ENCODE data around the gene RND3. TPM values are rescaled to one million over a fixed set of nuclear protein-coding genes. Genes with fewer than 3 reads are reported as not detected.

RND3 gene
- polyA plus RNA-seq, 2 of the 4 experiments (the other 2 are of a cell fraction), result 56.8 to 137 TPM

- ChIA-PET POLR2A (no interaction called here), CTCF (interaction anchor here (0.6 to 2.2 kb wide), 5 partner anchors 58 to 873 kb away, joined by 3 to 8 read pairs (median 3); no protein-coding TSS in a partner anchor)
- Histone ChIP-seq H3K4me3 (no peak overlapping the region), H3K4me2 (0 out of 3 replicates have a peak overlapping the region, but pooled peaks have one; percentile 0), H3K27ac (0 out of 6 replicates have a peak overlapping the region, but pooled peaks of 1 of the 2 experiments have one; percentile 4), H3K4me1 (peaks cover 78% of the 10 kb centered on the region), H3K9me3 (no peaks in the 10 kb centered on the region)
- no peak for DNase-seq (ENCODE audit: low read depth in 1 of 2, low spot score in 1 of 2)
- WGBS (ENCODE audit: missing lambda C conversion rate), result 80% methylated on average over 7 of the region's 7 CpGs
- ATAC-seq, result no peak
- FAIRE-seq, result no peak
- TF ChIP-seq RARB (CRISPR knock-in tag; IDR thresholded peaks at IDR 0.05) (peak; percentile 55; the same call in 1 of the 2 replicates), POLR2AphosphoS2 (conservative IDR thresholded peaks at IDR 0.05; ENCODE audit: low read length) (peak; percentile 92), FOXS1 (CRISPR knock-in tag; IDR thresholded peaks at IDR 0.05) (no peak), RAD21 (conservative IDR thresholded peaks at IDR 0.05 in 1 of 2, IDR thresholded peaks at IDR 0.05 in 1 of 2) (no peak), TP53 (CRISPR knock-in tag; IDR thresholded peaks at IDR 0.05) (peak; percentile 33; the same call in 1 of the 2 replicates), HOXA7 (CRISPR knock-in tag; IDR thresholded peaks at IDR 0.05) (peak; percentile 86; the same call in 1 of the 2 replicates), FOSB (CRISPR knock-in tag; IDR thresholded peaks at IDR 0.05) (peak; percentile 87)
Measured at GRCh38 chr2:150468350-150468960, 19.0 kb downstream of the RND3 start.

- H3K27ac ChIP-seq, result peak overlapping the region; percentile 14 to 71; a peak in 5 of 6 replicates
- H3K4me3 ChIP-seq, result no peak overlapping the region
- H3K4me2 ChIP-seq, result peak overlapping the region; percentile 22
- DNase-seq (ENCODE audit: low read depth in 1 of 2, low spot score in 1 of 2) (no peak), ATAC-seq (peak; percentile 3 to 9; a peak in 4 of 6 replicates), FAIRE-seq (no peak)
- peak; percentile 75; the same call in 1 of the 2 replicates for TF ChIP-seq TP53 (CRISPR knock-in tag; IDR thresholded peaks at IDR 0.05)
- TF ChIP-seq NR3C1 (IDR thresholded peaks at IDR 0.05), result no peak
- no peak for TF ChIP-seq PHF8 (IDR thresholded peaks at IDR 0.05; ENCODE audit: borderline replicate concordance, low read depth)
- TF ChIP-seq CTCF (IDR thresholded peaks at IDR 0.05), result no peak
- TF ChIP-seq JUNB (IDR thresholded peaks at IDR 0.05), result no peak
- peak; percentile 97 for TF ChIP-seq POLR2AphosphoS2 (conservative IDR thresholded peaks at IDR 0.05; ENCODE audit: low read length)
- 0 out of 2 replicates have a peak, but pooled peaks have one; percentile 40 for TF ChIP-seq HOXA7 (CRISPR knock-in tag; IDR thresholded peaks at IDR 0.05)
- 0 out of 2 replicates have a peak, but pooled peaks have one; percentile 12 for TF ChIP-seq RARB (CRISPR knock-in tag; IDR thresholded peaks at IDR 0.05)
- TF ChIP-seq TFCP2L1 (CRISPR knock-in tag; IDR thresholded peaks at IDR 0.05), result 0 out of 2 replicates have a peak, but pooled peaks have one; percentile 57
- TF ChIP-seq KDM5A (IDR thresholded peaks at IDR 0.05), result no peak
- TF ChIP-seq BHLHE40 (IDR thresholded peaks at IDR 0.05; ENCODE audit: low read depth, low read length), result no peak
- TF ChIP-seq FOSB (CRISPR knock-in tag; IDR thresholded peaks at IDR 0.05), result peak; percentile 87
- TF ChIP-seq NFE2L2 (conservative IDR thresholded peaks at IDR 0.05; ENCODE audit: low read length), result no peak
- H3K9me3 ChIP-seq, result no peaks in the 10 kb centered on the region
- ChIA-PET CTCF (interaction anchor here (0.6 to 2.2 kb wide), 5 partner anchors 59 to 872 kb away, joined by 3 to 8 read pairs (median 3); no protein-coding TSS in a partner anchor), POLR2A (interaction anchor here (1.0 kb wide), 1 partner anchor 312 kb away, joined by 3 read pairs; no protein-coding TSS in a partner anchor)
- WGBS (ENCODE audit: missing lambda C conversion rate), result 77% methylated on average over 2 of the region's 2 CpGs
- H3K4me1 ChIP-seq, result peaks cover 70% of the 10 kb centered on the region
Measured at GRCh38 chr2:150467621-150467963, 19.9 kb downstream of the RND3 start.

DNA sequence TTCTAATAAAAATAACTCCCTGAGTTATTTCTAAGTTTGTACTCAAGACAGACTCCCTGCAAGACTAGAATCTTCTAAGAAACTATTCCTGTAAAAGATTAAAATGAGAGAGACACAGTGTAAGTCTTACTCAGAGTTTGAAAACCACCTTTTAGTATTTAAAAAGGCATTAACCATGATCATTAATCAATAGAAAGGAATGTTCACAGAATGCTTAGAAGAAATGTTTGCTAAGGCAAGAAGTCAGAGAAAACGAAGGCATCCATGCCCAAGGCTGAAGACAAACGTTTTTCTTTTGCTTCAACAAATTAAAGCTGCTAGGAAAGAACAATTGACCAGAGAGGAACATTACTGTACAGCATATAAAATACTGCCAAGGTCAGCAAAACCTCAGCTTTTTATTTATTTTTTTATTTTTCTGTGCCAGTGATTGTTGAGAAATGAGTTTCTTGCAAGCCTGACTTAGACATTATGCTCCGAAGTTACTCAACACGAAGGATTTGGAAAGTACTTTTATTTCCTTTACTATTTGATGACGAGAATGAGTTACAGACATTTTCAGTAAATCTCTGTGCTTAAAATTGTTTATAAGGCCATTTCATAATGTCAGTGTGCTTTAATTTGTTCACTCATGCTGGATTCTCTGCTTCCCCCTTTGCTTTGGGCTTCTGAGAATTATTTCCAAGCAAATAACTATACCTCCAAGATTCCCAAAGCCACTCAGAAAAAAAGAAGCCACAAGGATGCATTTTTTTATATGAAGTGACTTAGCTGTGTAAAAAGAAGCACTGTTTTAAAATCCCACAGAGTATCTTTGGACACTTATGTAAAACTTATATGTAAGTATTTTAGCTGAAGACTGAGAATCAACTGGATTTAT is 20.5 kb downstream of the RND3 start:
- POLR2A ChIA-PET, result interaction anchor here (0.6 to 1.1 kb wide), 3 partner anchors 12 to 549 kb away, joined by 3 read pairs; no protein-coding TSS in a partner anchor
- peak; percentile 22 to 45 for ATAC-seq
- no peak for DNase-seq (ENCODE audit: low read depth in 1 of 2, low spot score in 1 of 2)
- TF ChIP-seq CBX2 (IDR thresholded peaks at IDR 0.05; ENCODE audit: borderline replicate concordance, low read depth), result no peak
- TF ChIP-seq JUN (IDR thresholded peaks at IDR 0.05), result peak; percentile 7 to 20; a peak in 1 of 5 replicates
- TF ChIP-seq CBX8 (IDR thresholded peaks at IDR 0.05), result no peak
- TF ChIP-seq CHD4 (IDR thresholded peaks at IDR 0.05; ENCODE audit: borderline replicate concordance), result no peak
- 0 out of 2 replicates have a peak, but pooled peaks have one; percentile 54 for TF ChIP-seq HMGXB4 (CRISPR knock-in tag; IDR thresholded peaks at IDR 0.05; ENCODE audit: borderline replicate concordance)
- peak; percentile 89 for TF ChIP-seq HOXA7 (CRISPR knock-in tag; IDR thresholded peaks at IDR 0.05)
- no peak for TF ChIP-seq E2F6 (IDR thresholded peaks at IDR 0.05; ENCODE audit: borderline replicate concordance, low read depth)
- peak; percentile 84 for TF ChIP-seq MAFK (IDR thresholded peaks at IDR 0.05; ENCODE audit: partially characterized antibody)
- no peak for TF ChIP-seq HOXB13 (CRISPR knock-in tag; IDR thresholded peaks at IDR 0.05; ENCODE audit: low read depth)
- no peak for TF ChIP-seq GATA3 (IDR thresholded peaks at IDR 0.05; ENCODE audit: borderline replicate concordance)
- TF ChIP-seq, protein P1, sequence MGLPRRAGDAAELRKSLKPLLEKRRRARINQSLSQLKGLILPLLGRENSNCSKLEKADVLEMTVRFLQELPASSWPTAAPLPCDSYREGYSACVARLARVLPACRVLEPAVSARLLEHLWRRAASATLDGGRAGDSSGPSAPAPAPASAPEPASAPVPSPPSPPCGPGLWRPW (IDR thresholded peaks at IDR 0.05), result no peak
- no peak for TF ChIP-seq HEYL (CRISPR knock-in tag; IDR thresholded peaks at IDR 0.05)

More for the DNA sequence above, 20.5 kb downstream of the RND3 start:
- CTCF ChIA-PET, result interaction anchor here (0.7 to 2.2 kb wide), 3 partner anchors 144 to 872 kb away, joined by 3 to 8 read pairs (median 4); no protein-coding TSS in a partner anchor
- Histone ChIP-seq H3K4me2 (peak overlapping the region; percentile 22), H3K4me1 (peaks cover 64% of the 10 kb centered on the region), H3K4me3 (no peak overlapping the region), H3K9me3 (no peaks in the 10 kb centered on the region), H3K27ac (peak overlapping the region; percentile 14 to 71; a peak in 5 of 6 replicates)
- WGBS (ENCODE audit: missing lambda C conversion rate), result 24% methylated on average over 5 of the region's 5 CpGs
- no peak for FAIRE-seq
